Activated CD4-positive, alpha-beta T cell treated with anti-CD3 and anti-CD28 coated beads, Interleukin-2, amount 50 U/mL, for 4 hours (primary cell): ENCODE results near the gene ADAP1.

Source experiments
- DNase-seq, 2 experiments: peaks; one replicate each; pipeline ENCODE4 v3.0.0-alpha.2; 2020

ADAP1 gene

DNA sequence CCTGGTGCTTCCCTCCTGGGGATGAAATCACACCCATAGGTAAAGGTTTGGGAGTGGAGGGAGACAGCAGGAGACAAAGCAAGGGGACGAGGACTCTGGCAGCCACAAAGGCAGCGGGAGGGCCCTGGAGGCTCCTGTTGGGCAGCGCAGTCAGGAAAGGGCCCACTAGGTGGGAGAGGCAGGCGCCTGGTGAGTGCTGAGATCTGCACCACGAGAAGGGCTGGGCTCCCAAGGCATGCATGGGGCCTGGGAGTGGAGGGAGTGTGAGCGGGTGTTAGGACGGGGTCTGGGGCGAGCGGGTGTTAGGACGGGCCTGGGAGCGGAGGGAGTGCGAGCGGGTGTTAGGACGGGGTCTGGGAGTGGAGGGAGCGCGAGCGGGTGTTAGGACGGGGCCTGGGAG lies 65.1 kb downstream of the ADAP1 start:
- no peak for DNase-seq

DNA sequence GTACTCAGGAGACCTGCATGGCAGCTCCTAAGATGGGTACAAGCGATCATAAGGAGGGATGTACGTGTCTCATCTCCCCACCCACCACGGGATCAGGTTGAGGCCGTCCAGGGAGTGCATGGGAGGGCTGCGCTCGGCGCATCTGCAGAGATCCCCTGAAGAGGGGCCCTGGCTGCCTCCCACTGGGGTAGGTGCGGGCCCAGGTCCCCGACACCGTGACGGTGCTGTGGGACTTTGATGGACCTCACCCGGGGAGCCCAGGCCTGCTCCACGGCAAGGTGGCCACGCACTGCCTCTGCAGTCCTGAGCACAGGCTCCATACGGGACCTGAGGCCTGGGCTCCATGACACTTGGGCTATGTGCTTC lies 65.5 kb downstream of the ADAP1 start:
- no peak for DNase-seq

DNA sequence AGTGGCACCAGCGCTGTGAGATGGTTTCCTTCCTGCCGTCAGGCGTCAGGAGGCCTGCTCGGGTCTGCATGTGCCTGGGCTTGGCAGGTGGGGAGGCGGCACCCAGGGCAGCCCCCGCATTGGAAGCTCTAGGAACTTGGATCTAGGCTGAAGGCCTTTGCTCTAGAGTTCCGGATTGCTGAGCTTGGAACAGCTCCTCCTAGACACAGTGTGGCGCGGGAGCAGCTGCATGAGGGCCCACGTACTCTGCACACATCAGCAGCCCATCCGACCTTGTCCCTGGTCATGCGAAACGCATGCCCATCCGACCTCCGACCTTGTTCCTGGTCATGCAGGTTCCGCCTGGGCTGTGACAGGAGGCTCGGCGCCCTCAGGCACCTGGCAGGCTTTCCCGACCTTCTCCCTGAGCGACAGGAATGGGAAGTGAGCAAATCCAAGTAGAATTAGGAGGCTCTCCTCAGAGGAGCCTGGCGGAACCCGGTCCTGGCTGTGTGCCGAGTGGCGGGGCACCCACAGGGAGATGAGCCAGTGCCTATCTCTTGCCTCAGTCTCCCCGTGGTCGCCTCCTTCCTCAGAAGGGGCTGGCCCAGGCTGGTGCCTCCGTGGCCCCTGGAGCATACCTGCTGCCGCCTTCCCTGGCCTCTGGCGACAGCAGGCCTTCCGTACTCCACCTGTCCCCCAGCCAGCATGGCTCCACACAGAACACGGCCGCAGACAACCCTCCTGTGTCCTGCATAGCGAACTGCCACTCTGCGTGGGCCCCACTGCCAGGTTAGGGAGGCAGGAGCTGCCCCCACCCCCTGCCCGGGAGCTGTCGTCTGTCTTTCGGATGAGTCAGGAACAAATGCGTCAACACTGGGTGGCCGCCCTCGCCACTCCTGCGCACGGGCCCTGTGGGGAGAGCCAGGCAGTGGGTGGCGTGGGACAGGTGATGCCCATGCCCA lies 66.1 kb downstream of the ADAP1 start:
- no peak for DNase-seq

DNA sequence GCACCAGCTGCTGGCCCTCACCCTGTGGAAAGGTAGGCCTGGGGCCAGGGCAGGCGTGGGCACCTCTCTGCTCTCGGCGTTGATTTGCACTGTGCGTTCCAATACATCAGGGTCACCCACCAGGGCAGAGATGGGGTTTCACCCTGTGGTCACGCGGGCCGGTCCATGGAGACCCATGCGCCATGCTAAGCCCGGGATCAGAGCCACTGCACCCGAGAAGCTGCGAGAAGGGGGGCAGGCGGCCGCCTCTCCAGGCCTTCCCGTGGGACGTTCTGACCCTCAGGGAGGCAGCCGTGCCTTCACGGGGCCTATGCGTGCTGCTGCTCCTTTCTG lies 67.0 kb downstream of the ADAP1 start:
- no peak for DNase-seq

DNA sequence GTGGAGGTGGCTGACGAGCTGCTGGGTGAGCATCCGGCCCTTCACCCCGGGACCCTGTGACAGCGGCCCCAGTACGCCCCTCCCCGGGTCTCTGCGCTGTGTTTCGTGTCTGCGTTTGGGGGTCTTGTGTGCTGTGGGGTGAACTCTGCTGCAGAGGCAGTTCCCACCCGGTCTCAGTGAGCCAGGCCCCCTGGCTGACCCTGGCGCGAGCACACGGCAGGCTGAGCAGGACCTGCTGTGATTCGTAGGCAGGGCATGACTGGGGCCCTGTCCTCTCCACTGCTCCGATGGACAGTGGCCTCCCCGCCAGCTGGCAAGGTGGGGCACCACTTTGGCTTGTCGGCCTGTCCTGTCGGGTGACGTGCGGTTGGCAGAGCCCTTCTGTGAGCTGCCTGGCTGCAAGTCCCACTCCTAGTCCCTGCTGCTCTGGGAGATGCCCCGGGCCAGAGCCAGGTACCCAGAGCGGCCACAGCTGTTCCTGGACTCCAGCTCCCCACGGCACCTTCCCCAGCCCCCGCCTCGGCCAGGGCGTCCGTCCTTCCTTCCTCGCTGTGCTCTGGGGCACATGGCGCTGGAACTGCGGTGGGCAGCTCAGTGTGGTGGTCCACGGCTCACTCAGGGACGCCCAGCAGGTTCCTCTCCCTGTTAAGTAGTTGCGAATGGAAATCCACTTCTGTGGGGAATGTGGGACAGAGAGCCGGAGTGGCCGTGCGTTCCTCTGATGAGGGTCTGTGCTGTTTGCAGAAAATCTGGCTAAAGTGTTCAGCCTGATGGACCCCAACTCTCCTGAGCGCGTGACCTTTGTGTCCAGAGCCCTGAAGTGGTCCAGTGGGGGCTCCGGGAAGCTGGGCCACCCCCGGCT lies 67.6 kb downstream of the ADAP1 start:
- no peak for DNase-seq

DNA sequence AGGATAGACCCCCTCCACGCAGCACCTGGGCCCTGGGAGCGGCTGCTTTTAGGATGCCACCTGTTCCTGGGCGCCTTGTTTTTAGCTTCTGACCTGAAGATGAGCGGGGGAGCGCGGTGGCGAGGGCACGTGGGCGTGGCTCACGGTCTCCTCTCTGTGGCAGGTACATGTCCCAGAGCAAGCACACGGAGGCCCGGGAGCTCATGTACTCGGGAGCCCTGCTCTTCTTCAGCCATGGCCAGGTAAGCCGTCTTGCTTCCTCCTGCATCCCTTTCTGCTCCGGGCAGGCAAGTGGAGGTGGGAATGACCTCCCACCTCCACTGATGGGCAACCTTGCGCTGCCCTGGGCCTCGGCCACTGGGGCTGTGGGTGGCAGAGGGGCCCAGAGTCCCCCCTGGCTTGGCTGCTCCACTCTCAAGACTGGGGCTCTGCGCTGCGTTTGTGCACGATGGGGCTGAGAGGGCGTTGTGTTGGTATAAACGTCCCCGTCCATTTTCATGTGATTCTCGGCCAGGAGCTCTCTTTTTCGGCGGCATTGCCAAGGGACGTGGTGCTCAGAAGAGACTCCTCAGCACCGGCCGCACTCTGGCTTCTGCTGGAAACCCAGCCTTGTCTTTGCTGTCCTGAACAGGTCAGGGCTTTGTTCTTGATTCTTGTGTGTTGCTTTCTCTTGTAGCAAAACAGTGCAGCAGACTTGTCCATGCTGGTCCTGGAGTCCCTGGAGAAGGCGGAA lies 68.4 kb downstream of the ADAP1 start:
- no peak for DNase-seq

DNA sequence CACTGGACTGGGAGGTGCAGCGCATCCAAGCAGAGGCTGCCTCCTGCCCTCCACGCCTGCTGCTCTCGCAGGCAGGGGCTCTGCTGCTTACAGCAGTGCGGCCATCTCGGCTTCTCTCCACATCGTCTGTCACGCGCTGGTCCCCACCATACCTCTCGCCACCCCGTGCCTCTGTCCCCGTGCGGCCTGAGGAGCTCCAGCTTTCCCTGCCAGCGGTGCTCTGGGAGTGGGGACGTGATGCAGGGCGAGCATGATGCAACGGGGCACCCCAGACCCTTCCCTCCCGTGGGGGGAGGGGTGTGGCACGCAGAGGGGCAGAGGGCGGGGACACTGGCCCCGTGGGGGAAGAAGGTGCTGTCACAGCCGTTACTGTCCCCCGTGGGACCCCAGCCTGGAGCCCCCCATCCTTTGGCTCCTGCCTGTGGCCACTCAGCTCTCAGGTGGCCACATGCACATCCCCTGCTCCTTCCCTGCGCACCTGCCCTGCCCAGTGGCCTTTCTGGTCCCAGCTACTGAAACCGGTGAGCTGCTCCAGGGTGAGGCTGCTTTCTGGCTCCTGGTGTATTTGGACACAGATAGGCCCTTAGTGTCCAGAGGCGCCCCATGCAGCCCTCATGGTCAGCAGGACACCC lies 69.1 kb downstream of the ADAP1 start:
- no peak for DNase-seq

DNA sequence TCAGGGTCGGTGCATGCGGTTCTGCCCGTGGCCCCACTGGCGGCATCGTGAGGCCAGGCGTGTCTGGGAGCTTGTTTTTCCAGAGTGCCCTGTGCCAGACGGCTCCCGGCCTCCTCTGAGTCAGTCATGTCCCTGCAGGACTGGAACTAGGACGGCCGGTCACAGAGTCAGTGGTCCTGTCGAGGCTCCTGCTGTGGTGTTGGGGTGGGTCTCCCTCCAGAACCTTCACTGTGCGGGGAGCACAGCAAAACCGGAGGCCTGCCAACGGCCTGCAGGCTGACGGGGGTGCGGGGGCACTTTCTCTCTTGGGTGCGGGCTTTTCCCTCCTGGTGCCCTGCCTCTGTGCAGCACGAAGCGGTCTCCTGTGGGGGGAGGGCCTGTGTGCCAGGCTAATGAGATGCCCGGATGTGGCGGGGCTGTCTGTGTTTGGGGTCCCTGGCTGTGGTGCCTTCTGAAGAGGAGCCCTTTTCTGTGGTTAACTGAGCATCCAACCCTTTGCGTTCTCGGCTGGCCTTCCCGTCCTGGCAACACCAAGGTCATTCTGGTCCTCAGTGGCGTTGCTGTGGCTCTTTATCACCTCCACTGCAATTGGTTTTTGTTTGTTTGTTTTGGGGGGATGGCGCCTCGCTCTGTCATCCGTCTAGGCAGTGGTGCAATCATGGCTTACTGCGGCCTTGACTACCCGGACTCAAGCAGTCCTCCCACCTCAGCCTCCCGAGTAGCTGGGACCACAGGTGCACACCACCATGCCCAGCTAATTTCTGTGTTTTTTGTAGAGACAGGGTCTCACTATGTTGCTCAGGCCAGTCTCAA lies 70.1 kb downstream of the ADAP1 start:
- DNase-seq, result no peak

DNA sequence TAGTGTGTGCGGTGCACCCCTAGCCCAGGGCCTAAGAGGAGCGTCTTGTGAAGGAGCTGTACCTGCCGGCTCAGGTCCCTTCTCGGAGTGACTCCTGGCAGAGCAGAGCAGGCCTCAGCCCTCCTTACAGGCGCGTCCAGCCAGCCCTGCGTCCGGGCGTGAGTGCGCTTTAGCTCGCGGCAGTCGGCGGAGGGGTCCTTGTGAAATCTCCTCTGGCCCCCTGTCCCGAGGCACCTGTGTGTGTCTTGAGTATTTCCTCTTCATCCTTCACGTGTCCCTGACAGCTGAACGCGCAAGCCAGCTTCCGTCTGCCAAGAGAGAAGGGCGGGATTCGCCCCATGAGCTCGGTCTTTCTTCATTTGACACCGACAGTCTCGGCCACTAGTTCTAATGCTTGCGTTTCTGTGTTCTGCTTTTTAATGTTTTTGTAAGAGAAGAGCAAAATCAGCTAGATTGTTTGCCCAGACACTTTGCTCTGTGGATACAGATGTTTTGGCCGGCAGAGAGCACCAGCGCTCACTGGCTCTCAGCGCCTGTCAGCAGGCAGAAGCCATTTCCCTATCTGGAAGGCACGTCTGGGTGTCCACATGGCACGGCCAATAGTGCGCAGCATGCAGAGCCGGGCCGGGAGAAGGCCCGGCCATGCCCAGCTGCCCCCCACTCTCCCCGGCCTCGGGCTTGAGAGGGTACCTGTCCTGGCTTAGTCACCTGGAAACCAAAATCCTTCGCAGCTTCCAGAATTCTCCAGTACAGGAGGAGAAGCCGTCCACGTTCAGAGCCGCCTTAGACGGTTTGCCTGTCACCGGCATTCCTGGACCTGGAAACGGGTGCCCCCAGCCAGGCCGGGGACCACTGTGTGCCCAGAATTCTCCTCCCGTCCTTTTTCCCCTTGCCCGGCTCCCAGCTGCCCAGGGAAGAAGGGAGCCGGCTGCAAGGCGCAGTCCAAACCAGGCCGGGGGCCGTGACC lies 71.1 kb downstream of the ADAP1 start:
- no peak for DNase-seq

DNA sequence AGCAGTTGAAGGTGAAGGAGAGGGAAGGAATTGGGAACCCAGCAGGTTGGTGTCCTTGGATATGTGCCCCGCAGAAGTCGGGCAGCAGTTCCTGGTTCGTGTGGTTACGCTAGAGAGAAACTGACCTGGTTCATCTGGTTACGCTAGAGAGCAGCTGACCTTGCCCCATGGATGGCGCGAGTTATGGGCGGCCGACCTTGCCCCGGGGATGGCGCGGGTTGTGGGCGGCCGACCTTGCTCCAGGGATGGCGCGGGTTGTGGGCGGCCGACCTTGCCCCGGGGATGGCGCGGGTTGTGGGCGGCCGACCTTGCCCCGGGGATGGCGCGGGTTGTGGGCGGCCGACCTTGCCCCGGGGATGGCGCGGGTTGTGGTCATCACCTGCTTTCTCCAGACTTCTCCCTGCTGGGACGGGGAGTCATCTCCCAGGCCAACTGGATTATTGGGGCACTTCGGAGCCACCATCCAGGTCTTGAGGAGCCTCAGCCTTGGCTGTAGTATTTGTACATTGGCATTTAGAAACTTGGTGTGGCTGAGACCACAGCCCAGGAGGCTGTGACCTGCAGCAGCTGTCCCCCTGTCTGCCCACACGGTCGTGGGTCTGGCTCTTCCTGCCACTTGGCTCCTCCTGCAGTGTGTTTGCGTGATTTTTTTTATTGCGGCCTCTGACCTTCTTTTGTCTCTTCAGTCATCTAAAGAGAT lies 72.0 kb downstream of the ADAP1 start:
- no peak for DNase-seq

DNA sequence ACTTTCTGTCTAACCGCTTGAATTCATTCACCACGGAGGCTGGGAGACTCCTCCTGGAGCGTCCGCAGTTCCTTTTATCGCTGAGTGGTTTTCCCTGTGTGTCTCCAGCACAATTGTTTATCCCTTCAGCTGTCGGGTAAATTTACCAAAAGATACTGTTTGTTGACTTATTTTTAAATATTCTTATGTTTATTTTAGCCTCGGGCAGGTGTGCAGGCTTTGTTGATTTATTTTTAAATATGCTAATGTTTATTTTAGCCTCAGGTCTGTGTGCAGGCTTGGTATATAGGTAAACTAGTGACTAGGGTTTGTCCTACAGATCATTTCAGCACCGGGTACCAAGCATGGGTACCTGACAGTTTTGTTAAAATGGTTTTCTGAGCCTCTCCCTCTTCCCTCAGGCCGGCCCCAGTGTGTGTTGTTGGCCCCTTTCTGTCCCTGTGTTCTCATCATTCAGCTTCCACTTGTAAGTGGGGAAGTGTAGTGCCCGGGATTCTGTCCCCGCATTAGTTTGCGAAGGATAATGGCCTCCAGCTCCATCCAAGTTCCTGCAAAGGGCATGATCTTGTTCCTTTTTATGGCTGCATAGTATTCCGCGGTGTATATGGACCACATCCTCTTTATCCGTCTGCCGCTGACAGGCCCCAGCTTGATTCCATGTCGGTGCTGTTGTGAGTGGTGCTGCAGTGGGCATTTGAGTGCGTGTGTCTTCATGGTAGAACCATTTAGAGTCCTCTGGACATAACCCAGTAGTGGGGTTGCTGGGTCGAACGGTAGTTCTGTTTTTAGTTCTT lies 72.8 kb downstream of the ADAP1 start:
- DNase-seq, result no peak

DNA sequence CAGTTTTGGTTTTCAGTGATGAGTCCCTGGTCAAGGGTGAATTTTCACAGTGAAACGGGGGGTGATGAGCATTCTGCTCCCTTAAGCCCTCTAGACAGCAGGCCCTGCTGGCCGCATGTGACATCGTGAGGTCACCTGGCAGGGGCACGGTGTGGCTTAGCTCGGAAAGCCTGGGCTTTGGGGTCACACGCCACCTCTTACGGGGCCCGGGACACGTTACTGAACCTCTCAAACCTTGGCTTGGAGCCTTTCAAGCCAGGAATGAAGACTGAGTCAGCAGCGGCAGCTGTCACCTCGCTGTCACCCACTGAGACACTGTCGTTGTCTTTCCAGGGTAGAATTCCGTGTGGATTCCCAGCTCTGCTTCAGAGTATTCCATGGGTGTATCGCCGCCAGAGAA lies 74.0 kb downstream of the ADAP1 start:
- no peak for DNase-seq

DNA sequence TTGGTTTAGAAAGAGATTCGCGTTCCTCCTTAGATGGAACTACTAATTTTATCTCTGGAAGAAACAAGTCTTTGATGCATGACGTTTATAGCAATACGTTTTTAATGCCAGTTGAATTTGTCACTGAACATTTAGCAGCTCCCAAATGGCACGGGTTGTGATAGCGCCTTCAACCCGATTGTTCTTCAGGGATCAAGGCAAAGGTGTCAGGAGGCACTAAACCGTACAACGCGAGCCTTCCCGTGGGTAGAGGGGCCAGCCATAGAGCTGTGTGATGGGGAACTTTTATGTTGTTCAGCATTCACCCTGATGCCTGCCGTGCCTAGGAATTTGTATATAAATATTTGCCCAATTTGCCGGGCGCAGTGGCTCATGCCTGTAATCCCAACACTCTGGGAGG lies 74.8 kb downstream of the ADAP1 start:
- no peak for DNase-seq

DNA sequence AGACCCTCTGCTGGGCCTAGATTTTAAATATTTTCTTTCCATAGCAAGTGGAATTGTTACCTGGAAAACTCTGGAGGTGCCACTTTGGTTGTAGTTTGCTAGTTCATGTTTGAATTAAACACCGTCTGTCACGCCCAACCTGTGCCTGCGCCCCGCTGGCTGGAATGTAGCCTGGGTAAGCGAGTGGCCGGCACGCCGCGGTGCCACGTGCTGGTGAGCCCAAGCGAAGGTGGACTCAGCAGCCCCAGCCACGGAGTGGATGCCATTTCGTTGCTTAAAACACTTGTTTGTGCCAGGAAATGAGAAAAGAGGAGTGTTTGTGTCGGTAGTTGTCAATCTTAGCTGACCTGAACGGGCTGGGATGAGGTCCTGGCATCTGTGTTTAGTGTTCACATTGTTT lies 75.4 kb downstream of the ADAP1 start:
- DNase-seq, result no peak

DNA sequence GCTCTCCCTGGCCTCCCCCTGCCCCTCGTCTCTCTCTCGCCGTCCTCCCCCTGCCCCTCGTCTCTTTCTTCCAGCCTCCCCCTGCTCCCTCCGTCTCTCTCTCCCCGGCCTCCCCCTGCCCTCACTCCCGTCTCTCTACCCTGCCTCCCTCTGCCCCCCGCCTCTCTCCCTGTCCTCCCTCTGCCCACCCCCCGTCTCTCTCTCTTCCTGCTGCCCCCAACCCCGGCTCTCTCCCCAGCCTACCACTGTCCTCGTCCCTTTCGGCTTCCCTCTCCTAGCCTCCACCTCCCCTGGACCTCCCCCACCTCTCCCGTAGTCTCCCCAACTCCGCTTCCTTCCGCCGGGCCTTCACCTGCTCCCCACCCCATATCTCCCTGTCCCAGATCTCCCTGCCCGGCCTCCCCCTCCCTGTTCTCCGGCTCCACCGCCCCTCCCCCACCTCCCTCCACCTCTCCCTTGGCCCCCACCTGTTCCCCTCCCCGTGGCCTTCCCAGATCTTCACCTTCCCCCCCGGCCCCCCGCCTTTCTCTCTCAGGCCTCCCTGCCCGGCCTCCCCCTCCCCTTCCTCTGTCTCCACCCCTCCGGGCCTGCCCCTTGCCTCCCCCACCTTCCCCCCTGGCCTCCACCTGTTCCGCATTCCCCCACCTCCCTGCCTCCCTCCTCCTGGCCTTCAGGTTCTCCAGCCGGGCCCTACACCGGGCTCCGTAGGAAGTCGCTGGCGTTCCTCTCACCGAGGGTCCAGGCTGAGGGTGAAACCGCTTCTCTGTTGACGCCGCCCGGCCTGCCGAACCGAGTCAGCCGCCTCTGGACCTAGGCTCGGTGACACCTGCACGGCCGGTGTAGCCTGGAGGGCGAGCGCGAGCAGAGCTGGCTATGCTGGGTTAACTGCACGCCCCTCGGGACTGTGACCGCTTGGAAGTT lies 76.9 kb downstream of the ADAP1 start:
- DNase-seq, result no peak

DNA sequence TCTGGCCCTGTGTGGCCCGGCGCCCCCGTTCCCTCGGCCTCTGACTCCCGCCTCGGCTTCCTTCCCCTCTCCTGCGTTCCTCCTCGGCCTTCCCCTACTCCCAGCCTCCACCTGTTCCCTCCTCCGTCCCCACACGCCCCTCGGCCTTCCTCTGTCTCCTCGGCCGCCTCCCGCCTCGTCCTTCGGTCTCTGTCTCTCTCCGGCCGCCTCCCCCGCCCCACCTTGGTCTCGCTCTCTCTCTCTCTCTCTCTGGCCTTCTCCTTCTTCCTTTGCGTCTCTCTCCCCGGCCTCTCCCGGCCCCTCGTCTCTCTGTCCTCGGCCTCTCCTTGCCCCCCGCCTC lies 77.5 kb downstream of the ADAP1 start:
- no peak for DNase-seq

DNA sequence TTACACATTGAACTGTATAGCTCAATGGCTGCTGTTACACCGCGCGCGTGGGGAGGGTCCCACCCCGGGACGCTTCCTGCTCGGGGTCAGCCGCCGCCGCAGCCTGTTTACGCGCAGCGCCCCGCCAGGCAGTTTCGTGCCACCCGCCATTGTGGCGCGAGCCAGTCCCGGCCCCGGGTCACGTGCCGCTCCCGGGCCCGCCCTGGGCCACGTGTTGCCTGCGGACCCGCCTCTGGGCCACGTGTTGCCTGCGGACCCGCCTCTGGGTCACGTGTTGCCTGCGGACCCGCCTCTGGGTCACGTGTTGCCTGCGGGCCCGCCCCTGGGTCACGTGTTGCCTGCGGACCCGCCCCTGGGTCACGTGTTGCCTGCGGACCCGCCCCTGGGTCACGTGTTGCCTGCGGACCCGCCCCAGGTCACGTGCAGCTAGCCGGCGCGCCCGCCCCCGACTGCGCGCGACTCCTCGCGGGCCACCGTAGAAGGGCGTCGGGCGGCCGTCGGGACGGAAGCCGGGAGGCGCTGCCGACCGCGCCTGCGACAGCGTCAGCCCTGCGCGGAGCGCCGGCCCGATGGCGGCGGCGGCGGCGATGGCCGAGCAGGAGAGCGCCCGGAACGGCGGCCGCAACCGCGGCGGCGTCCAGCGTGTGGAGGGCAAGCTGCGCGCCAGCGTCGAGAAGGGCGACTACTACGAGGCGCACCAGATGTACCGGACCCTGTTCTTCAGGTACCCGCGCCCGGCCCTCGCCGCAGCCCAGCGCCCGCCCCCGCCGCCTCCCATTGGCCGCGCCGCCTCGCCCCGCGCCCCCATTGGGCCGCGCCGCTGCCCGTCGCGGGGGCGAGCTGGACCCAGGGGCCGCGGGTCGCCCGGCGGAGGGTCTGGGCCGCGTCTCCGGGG lies 78.2 kb downstream of the ADAP1 start, which contains the start of gene GET4:
Gene GET4, plus strand, starts transcription at position 478 of the 895 bp plus-strand sequence. Its CDS starts 92 bp downstream, at position 570.
- DNase-seq, result peak; percentile 94 to 96
